IPS-20b (cell line): ENCODE measurements around the gene NCOA1.

Source experiments
- H3K27ac ChIP-seq: one replicate; pipeline ENCODE4 v1.5.1; 2013; ENCODE audit warnings: low read length
- H3K27me3 ChIP-seq: 2 replicates; pipeline ENCODE4 v1.6.1; 2013; ENCODE audit warnings: mild to moderate bottlenecking, low read length, inconsistent platforms; ENCODE audit not compliant: insufficient read depth
- H3K36me3 ChIP-seq: 2 replicates; pipeline ENCODE4 v1.6.1; 2013; ENCODE audit warnings: low read depth, mild to moderate bottlenecking, inconsistent platforms, low read length, moderate library complexity; ENCODE audit not compliant: insufficient read depth
- H3K4me1 ChIP-seq: 2 replicates; pipeline ENCODE4 v1.6.1; 2013; ENCODE audit warnings: mild to moderate bottlenecking, control low read depth, inconsistent platforms, low read length, moderate library complexity; ENCODE audit not compliant: insufficient read depth
- H3K4me3 ChIP-seq: 2 replicates; pipeline ENCODE4 v1.5.1; 2013; ENCODE audit warnings: mild to moderate bottlenecking, low read length, inconsistent platforms
- H3K9ac ChIP-seq: 2 replicates; pipeline ENCODE4 v1.6.1; 2013; ENCODE audit warnings: low read depth, mild to moderate bottlenecking, inconsistent platforms, low read length, moderate library complexity
- H3K9me3 ChIP-seq: 2 replicates; pipeline ENCODE4 v1.6.1; 2013; ENCODE audit warnings: mild to moderate bottlenecking, low read depth, low read length, inconsistent platforms; ENCODE audit not compliant: insufficient read depth

The NCOA1 gene

GRCh38 chr2:24816404-24816803, 325.4 kb downstream of the NCOA1 start:
- Histone ChIP-seq H3K4me1 (peaks cover 10% of the 10 kb centered on the region), H3K36me3 (peaks cover 88% of the 10 kb centered on the region), H3K4me3 (no peak overlapping the region), H3K9ac (no peak overlapping the region), H3K27ac (no peak overlapping the region), H3K27me3 (no peaks in the 10 kb centered on the region), H3K9me3 (no peaks in the 10 kb centered on the region; the same call in 1 of the 2 replicates)

DNA sequence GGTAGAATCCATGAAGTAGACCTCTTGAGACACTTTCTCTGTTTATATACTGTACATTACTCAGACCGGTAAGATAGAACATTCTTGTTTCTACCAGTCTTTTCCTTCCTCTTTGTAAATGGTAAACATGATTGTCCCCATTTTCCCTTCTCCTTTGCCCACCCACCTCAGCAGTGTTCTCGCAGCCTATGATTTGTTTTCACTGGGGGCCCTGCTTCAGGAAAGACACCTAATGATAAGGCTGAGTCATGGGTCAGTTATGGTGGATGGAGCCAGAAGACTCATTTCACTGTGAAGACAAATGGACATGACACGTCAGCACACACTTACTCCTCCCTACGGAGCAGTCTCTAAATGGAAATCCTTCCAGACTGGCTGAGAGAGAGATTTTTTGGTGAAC, 325.8 kb downstream of the NCOA1 start:
- H3K4me1 ChIP-seq: peaks cover 14% of the 10 kb centered on the region
- no peak overlapping the region for H3K4me3 ChIP-seq
- peaks cover 88% of the 10 kb centered on the region for H3K36me3 ChIP-seq
- no peak overlapping the region for H3K27ac ChIP-seq
- H3K27me3 ChIP-seq: no peaks in the 10 kb centered on the region
- H3K9me3 ChIP-seq: no peaks in the 10 kb centered on the region
- no peak overlapping the region for H3K9ac ChIP-seq

- Histone ChIP-seq H3K9me3 (no peaks in the 10 kb centered on the region), H3K4me1 (peaks cover 23% of the 10 kb centered on the region), H3K27ac (no peak overlapping the region), H3K4me3 (no peak overlapping the region), H3K27me3 (no peaks in the 10 kb centered on the region), H3K36me3 (peaks cover 94% of the 10 kb centered on the region), H3K9ac (no peak overlapping the region)
These were observed 327.7 kb downstream of the NCOA1 start for GRCh38 chr2:24818721-24819167.

DNA sequence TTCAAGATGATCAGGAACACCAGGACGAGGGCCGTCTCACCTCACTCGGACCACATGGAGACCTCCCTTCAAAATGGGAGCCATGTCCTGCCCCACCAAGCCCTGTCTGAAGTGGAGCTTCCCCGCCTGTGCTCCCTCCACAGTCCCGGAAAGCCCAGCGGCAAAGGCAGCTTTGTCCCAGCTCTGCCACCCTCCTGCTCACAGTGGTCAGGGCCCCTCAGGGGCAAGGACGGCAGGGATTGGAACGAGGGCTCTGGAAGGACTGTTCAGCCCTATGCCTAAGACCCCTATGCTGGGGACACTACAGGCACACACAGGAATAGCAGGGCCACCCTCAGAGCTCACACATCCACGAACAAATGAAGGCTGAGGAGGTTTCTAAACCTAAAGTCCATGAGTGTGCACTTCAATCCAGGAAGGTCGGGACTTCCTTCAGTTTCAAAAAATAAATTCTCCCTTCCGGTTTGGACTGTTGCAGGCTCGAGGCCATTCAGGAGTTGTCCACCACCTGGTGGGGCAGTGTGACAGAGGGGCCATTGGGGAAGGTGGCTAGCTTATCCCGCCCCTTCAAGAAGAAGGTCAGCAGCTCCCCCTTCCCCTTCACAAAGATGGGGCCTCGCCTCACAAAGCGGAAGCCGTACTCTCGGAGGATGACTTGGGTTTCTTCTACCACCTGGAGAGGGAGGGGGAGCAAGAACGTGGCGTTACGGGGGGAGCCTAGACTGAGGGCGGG, 328.6 kb downstream of the NCOA1 start:
- H3K36me3 ChIP-seq: peaks cover 92% of the 10 kb centered on the region
- H3K27ac ChIP-seq: no peak overlapping the region
- H3K4me1 ChIP-seq: peaks cover 23% of the 10 kb centered on the region
- H3K27me3 ChIP-seq: no peaks in the 10 kb centered on the region
- H3K9ac ChIP-seq: no peak overlapping the region
- no peaks in the 10 kb centered on the region for H3K9me3 ChIP-seq
- H3K4me3 ChIP-seq: no peak overlapping the region

- Histone ChIP-seq H3K36me3 (peaks cover 92% of the 10 kb centered on the region), H3K4me3 (no peak overlapping the region)
These were observed 329.1 kb downstream of the NCOA1 start for GRCh38 chr2:24820175-24820513.

More at GRCh38 chr2:24820175-24820513, 329.1 kb downstream of the NCOA1 start:
- H3K27ac ChIP-seq: no peak overlapping the region
- H3K9ac ChIP-seq: no peak overlapping the region
- H3K9me3 ChIP-seq: no peaks in the 10 kb centered on the region
- no peaks in the 10 kb centered on the region for H3K27me3 ChIP-seq
- peaks cover 23% of the 10 kb centered on the region for H3K4me1 ChIP-seq
